GM18951 (cell line): ENCODE measurements around the gene AIM2.
"Not testable (repeated sequence)": the region's sequence is repeated elsewhere in the genome, so short reads cannot be mapped to it uniquely, and the experiment has no call there.

ENCODE experiments used
- POLR2A ChIP-seq: IDR thresholded peaks from 4 replicates; pipeline ENCODE4 v1.6.1; 2011; ENCODE audit warnings: mild to moderate bottlenecking; ENCODE audit not compliant: insufficient read length, insufficient read depth; ENCODE audit errors: extremely low read depth
- in situ Hi-C: fragments of 300-500 bp; cut with MboI; formaldehyde crosslinking; loops from one replicate; pipeline ENCODE4 v1.12.0; 2022; ENCODE audit warnings: low sequenced_read_pairs, mixed read lengths, inconsistent platforms; ENCODE audit not compliant: unreplicated experiment

The AIM2 gene

DNA sequence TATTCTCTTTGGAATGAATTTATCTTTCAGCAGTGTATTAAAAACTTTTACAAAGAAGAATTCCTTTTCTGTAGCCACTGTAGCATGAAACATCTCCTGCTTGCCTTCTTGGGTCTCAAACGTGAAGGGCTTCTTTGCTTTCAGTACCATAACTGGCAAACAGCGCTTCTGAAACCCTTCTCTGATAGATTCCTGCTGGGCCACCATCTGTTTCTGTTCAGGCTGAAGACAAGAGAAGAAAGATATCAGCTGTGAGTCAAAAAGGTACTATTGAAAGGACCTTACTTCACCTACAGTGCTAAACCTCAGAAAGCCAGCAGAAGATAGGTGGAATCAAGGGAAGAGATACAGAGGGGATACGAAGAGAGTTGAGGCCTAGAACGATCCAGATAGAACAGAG lies 10.5 kb downstream of the AIM2 start:
- in situ Hi-C loops: loop anchor here (25.0 kb wide), 1 partner anchor 779 kb away; the partner anchor contains the start of gene CD1C
- TF ChIP-seq POLR2A: no peak

DNA sequence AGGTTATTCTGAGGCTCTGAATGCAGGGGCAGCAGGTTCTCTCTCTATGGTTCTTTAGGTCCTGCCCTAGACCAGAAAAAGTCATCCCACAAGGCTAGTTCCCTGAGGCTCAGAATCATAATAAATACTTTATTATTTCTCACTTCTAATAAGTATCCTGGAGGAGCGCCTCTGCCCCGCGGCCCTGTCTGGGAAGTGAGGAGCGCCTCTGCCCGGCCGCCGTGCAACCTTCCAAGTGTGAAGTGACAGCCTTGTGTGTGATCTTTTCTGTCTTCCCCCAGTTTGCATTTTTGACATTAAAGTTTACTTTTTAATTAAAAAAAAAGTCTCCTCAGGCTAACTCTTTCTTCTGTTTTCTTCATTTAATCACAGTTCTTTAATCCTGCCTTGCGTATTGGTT lies 11.5 kb downstream of the AIM2 start:
- in situ Hi-C loops: loop anchor here (25.0 kb wide), 1 partner anchor 778 kb away; the partner anchor contains the start of gene CD1C
- no peak for TF ChIP-seq POLR2A

DNA sequence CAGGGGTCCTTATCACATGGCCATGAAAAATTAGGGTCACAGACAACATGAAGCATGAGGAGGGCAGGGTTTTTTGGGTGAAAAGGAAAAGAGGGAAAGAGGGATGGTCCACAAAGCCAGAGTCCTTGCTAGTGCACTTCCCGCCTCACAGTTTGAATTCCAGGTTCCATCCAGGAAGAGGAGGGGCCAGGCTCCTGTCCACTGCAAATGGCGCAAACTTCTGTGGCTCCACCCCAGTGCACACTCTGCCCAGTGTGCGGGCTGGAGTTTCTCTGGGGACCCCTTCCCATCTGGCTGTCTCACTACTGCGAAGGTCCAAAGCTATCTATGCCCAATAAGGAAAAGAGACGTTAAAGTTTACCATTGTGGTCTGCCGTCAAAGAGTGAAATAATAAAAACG lies 17.8 kb downstream of the AIM2 start:
- in situ Hi-C loops: loop anchor here (25.0 kb wide), 1 partner anchor 771 kb away; the partner anchor contains the start of gene CD1C

DNA sequence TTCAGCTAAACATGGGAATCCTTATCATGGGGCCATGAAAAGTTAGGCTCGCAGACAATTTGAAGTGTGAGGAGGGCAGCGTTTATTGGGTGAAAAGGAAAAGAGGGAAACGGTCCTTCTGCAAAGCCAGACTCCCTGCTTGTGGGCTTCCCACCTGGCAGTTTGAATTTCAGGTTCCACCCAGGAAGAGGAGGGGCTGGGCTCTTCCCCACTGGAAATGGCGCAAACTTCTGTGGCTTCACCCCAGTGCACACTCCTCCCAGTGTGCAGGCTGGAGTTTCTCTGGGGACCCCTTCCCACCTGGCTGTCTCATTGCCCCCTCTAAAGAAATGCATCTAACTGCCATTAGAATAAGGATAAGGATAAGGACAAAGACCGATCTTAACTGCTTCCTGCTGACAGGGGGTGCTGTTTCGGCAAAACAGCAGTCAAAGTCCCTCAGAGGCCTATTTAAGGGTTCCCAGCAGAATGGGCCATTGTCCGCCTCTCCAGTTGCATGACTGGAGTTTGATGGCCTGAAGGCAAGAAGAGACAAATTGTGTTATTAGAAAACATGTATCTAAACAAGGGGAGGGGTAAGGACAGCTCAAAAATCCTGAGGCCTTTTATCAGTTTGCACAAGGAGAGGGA lies 20.4 kb downstream of the AIM2 start:
- in situ Hi-C loops: loop anchor here (25.0 kb wide), 1 partner anchor 769 kb away; the partner anchor contains the start of gene CD1C
- TF ChIP-seq POLR2A: peak; percentile 32

More for the DNA sequence above, 17.8 kb downstream of the AIM2 start:
- peak; percentile 19 for TF ChIP-seq POLR2A

DNA sequence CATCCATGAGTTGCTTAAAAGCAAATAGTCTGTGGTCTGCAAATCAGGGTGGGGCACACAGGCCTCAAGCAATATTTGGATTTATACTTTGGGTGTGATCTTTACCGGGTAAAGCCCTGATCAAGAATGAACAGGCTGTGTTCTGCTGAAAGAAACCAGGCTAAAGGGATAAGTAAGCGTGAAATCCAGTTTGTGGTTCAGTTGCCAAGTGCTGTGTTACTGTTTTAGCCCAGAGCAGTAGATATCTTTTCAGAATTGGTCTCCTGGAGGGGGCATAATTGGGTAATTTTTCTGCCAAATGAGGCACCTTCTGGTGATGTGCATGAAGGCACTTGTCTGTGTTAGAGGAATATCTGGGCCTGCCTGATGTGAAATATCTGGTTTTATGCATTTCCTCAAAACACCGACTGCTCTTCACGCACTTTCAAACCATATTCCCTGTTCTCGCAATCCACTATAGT lies 21.4 kb downstream of the AIM2 start:
- in situ Hi-C loops: loop anchor here (25.0 kb wide), 1 partner anchor 768 kb away; the partner anchor contains the start of gene CD1C
- no peak for TF ChIP-seq POLR2A

DNA sequence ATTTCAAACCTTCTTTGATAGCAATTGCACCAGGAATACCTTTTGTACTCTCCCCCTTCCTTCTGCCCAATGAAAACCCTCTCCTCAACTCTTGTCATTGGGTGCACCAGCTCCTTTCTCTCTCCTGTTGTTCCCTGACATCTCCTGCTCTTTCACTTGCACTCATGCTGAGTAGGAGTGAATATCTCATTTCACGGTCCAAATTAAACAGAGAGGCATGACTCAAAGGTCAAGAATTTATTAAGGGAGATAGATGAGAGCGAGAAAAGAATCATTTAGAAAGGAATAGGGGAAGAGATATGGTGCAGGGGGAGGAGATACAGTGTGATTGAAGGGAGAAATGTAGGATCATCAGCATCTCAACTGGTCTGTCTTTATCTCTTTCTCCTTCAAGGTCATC lies 22.1 kb downstream of the AIM2 start:
- no peak for TF ChIP-seq POLR2A
- in situ Hi-C loops: loop anchor here (25.0 kb wide), 1 partner anchor 767 kb away; the partner anchor contains the start of gene CD1C

DNA sequence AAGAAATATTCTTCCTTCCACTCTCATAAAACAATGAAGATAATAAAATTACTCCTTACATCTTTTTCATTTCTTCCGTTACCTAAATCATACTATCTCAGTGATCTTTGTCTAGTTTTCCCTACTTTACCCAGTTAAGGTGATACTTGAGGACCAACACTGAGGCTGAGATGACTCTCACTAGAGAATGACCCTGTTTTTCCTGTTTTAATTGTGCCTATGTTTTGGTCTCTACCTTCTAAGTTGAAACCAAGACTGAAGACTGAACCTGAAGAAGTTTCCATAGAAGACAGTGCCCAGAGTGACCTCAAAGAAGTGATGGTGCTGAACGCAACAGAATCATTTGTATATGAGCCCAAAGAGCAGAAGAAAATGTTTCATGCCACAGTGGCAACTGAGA lies 25.1 kb downstream of the AIM2 start:
- in situ Hi-C loops: loop anchor here (25.0 kb wide), 1 partner anchor 764 kb away; the partner anchor contains the start of gene CD1C

DNA sequence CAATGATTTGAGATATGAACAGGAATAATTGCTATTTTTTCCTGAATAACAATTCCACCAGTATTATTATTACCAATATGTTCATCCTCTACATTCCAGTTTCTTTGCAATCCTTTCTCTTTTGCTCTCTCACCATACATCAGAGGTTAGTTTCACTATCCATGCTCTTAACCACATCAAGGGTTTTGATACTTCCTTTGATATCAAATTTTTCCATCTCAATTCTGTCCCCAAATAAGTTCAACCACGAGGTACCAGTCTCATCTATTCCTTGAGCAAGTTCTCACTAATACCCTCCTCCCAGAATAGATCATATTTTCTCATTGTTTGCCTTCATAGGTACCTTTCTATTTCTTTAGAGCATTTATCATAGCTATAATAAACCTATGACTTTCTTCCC lies 30.1 kb downstream of the AIM2 start:
- in situ Hi-C loops: not testable (repeated sequence)

More for the DNA sequence above, 25.1 kb downstream of the AIM2 start:
- no peak for TF ChIP-seq POLR2A

DNA sequence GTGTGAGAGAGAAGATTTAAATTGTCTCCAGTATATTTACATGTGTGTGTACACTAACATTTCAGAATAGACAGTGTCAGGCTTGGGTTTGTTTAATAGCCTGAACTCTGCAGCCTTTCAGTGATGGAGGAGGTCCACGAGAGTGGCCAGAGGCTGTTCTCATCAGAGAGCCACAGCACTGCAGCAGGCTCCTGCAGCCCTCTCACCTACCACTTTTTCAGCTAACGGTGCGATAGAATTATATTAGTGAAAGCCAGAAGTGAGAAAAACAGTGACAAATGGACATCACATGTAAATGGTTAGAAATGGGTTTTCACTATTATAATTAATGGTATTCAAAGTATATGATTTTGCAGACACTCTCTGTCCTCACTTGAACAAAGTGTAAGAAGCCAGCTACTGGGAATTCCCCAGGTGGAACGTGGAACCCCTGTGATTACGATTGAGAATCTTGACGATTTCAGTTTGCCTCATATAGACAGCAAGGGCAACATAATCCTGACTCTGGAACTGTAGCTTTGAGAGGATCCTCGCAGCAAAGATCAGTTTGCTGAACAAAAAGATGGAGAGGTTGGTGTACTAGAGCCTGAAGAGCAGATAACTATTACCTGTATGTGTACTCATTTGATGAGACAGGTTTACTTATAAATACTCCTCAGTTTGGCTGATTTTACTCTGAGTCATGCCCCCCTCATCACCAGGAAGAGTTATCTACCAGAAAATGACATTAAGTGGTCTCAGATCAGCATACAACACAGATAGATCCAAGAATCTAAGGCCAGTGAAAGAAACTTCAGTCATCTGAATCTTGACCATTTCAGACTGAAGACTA lies 35.5 kb downstream of the AIM2 start:
- no peak for TF ChIP-seq POLR2A
- in situ Hi-C loops: no loop called here

DNA sequence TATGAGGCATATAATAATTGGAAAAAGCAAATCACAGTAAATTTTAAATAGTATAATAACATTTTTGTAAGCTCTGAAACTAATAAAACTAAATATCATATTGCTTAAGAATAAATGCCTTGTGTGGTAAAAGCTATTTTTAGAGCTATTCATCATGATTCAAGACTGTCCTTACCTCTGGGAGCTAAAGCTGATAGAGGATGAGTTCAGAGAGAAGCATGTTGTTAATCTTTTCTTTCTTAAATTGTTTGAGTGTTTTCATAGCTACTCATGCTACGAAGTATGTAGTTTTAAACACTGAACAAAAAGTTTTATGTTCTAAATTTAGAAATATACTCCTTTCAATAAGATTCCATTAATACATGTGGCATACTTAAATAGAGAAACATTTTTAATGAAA lies 36.4 kb downstream of the AIM2 start:
- in situ Hi-C loops: no loop called here
- TF ChIP-seq POLR2A: no peak

DNA sequence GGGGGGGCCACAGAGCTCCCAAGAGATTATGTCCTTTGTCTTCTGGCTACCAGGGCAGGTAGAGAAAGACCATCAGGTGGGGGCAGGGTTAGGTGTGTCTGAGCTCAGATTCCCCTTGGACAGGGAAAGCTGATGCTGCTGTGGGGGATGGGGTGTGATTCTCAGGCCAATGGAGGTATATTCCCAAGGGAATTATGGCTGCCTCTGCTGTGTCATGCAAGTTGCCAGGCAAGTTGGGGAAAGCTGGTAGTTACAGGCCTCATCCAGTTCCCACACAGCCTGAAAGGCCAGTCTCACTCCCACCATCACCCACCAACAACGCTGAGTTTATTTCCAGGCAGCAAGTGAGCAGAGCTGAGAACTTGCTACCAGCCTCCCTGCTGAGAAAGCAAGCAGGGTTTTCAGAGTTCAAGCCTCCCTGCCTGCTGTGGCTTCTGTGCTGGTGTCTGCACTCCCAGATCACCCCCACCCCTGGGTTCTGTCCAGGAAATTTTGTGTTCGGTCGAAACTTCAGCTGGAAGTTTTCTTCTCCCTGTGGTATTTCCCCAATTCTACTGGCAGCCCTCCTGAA lies 45.6 kb downstream of the AIM2 start:
- in situ Hi-C loops: no loop called here
- no peak for TF ChIP-seq POLR2A

DNA sequence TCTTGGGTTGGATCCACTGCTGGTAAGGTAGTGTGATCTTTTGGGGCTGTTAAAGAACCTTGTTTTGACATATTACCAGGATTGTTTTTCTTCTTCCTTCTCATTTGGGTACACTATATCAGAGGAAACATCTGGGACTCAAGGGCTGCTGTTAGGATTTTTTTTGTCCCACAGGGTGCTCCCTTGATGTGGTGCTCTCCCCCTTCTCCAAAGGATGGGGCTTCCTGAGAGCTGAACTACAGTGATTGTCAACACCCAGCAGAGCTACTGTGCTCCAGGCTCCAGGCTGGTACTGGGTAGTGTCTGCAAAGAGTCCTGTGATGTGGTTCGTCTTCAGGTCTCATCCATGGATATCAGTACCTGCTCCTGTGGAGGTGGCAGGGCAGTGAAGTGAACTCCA lies 46.3 kb downstream of the AIM2 start:
- in situ Hi-C loops: no loop called here
- no peak for TF ChIP-seq POLR2A

DNA sequence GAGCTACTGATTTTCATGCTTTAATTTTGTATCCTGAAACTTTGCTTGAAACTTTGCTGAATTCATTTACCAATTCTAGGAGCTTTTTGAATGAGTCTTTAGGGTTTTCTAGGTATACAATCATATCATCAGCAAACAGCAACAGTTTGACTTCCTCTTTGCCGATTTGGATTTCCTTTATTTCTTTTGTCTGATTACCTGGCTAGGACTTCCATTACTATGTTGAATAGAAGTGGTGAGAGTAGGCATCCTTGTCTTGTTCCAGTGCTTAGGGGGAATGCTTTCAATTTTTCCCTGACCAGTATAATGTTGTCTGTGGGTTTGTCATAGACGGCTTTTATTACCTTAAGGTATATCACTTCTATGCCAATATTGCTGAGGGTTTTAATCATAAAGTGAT lies 49.7 kb downstream of the AIM2 start:
- in situ Hi-C loops: not testable (repeated sequence)
